A673 (cell line): ENCODE results near the gene SPPL3.

Source experiments
- EZH2 ChIP-seq: fragments of 200-600 bp; sonication (generic); IDR thresholded peaks from 2 replicates; pipeline ENCODE4 v1.6.1; 2017; ENCODE audit warnings: borderline replicate concordance, low read depth, mild to moderate bottlenecking, mixed read lengths, antibody characterized with exemption, low read length; ENCODE audit not compliant: poor library complexity, severe bottlenecking
- TF ChIP-seq, protein P1 (sequence below): fragments of 300-800, 200-600 bp; sonication (generic); conservative IDR thresholded peaks from 2 replicates; pipeline ENCODE4 v1.5.1; 2017; ENCODE audit warnings: low read depth, mild to moderate bottlenecking, antibody characterized with exemption, low read length, moderate library complexity, mixed read lengths

DNA sequence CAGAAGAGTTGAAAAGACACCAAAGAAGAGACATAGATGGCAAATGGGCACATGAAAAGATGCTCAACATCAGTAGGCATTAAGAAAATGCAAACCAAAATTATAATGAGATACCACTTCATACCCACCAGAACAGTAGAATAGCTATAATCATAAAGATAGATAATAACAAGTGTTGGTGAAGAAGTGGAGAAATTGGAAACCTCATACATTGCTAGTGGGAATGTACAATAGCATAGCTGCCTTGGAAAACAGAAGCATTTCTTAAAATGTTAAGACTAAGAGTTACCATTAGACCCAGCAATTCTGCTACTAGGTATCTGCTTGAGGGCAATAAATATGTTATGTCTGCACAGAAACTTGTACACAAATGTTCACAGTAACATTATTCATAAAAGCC lies 99.7 kb downstream of the SPPL3 start:
- TF ChIP-seq, protein P1, sequence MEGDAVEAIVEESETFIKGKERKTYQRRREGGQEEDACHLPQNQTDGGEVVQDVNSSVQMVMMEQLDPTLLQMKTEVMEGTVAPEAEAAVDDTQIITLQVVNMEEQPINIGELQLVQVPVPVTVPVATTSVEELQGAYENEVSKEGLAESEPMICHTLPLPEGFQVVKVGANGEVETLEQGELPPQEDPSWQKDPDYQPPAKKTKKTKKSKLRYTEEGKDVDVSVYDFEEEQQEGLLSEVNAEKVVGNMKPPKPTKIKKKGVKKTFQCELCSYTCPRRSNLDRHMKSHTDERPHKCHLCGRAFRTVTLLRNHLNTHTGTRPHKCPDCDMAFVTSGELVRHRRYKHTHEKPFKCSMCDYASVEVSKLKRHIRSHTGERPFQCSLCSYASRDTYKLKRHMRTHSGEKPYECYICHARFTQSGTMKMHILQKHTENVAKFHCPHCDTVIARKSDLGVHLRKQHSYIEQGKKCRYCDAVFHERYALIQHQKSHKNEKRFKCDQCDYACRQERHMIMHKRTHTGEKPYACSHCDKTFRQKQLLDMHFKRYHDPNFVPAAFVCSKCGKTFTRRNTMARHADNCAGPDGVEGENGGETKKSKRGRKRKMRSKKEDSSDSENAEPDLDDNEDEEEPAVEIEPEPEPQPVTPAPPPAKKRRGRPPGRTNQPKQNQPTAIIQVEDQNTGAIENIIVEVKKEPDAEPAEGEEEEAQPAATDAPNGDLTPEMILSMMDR: no peak
- no peak for TF ChIP-seq EZH2
